MM.1S (cell line): ENCODE data around the gene PGAM2.

Experiments
- DNase-seq: peaks from one replicate; pipeline ENCODE4 v3.0.0-alpha.2; 2015
- H2AFZ ChIP-seq: fragments of 300-600 bp; sonication (generic); 2 replicates; pipeline ENCODE4 v1.6.0; 2016; ENCODE audit warnings: antibody characterized with exemption, low read length
- H3F3A ChIP-seq: fragments of 300-600 bp; sonication (generic); 2 replicates; pipeline ENCODE4 v1.6.1; 2016; ENCODE audit warnings: mild to moderate bottlenecking, antibody characterized with exemption, low read length, moderate library complexity, mixed read lengths; ENCODE audit not compliant: insufficient read depth
- H3K27ac ChIP-seq: fragments of 300-600 bp; sonication (generic); 2 replicates; pipeline ENCODE4 v1.5.1; 2016; ENCODE audit warnings: mild to moderate bottlenecking, low read length
- H3K27me3 ChIP-seq: fragments of 300-600 bp; sonication (generic); replicated peaks from 2 replicates; pipeline ENCODE4 v1.6.0; 2016; ENCODE audit warnings: low read length; ENCODE audit not compliant: insufficient read depth
- H3K36me3 ChIP-seq: fragments of 300-600 bp; sonication (generic); replicated peaks from 2 replicates; pipeline ENCODE4 v1.6.1; 2016; ENCODE audit warnings: mild to moderate bottlenecking, low read length, mixed read lengths; ENCODE audit not compliant: insufficient read depth
- H3K4me1 ChIP-seq: fragments of 300-600 bp; sonication (generic); 2 replicates; pipeline ENCODE4 v1.6.1; 2016; ENCODE audit warnings: low read length, mixed read lengths
- H3K4me2 ChIP-seq: fragments of 300-600 bp; sonication (generic); 2 replicates; pipeline ENCODE4 v1.6.0; 2016; ENCODE audit warnings: low read depth, low read length
- H3K4me3 ChIP-seq: fragments of 300-600 bp; sonication (generic); 2 replicates; pipeline ENCODE4 v1.5.1; 2016; ENCODE audit warnings: low read length, mixed read lengths
- H3K79me2 ChIP-seq: fragments of 300-600 bp; sonication (generic); 2 replicates; pipeline ENCODE4 v1.6.1; 2016; ENCODE audit warnings: mixed run types, low read length, mixed read lengths
- H3K9ac ChIP-seq: fragments of 300-600 bp; sonication (generic); 2 replicates; pipeline ENCODE4 v1.6.1; 2016; ENCODE audit warnings: low read length, mixed read lengths
- H3K9me2 ChIP-seq: fragments of 300-600 bp; sonication (generic); replicated peaks from 2 replicates; pipeline ENCODE4 v1.6.1; 2016; ENCODE audit warnings: mild to moderate bottlenecking, low read length, mixed read lengths; ENCODE audit not compliant: insufficient read depth
- H3K9me3 ChIP-seq: fragments of 300-600 bp; sonication (generic); replicated peaks from 2 replicates; pipeline ENCODE4 v1.6.1; 2016; ENCODE audit warnings: mild to moderate bottlenecking, low read length, mixed read lengths; ENCODE audit not compliant: insufficient read depth
- H4K20me1 ChIP-seq: fragments of 300-600 bp; sonication (generic); 2 replicates; pipeline ENCODE4 v1.6.1; 2016; ENCODE audit warnings: mild to moderate bottlenecking, low read length, moderate library complexity, mixed read lengths; ENCODE audit not compliant: insufficient read depth
- EZH2 ChIP-seq: fragments of 300-600 bp; sonication (generic); optimal IDR thresholded peaks from 2 replicates; pipeline ENCODE3; 2017; ENCODE audit warnings: low read depth, mild to moderate bottlenecking, antibody characterized with exemption, low read length, mixed read lengths
- EZH2phosphoT487 ChIP-seq: fragments of 300-600 bp; sonication (generic); IDR thresholded peaks from 2 replicates; pipeline ENCODE4 v1.6.1; 2018; ENCODE audit warnings: antibody characterized with exemption, low read length
- TF ChIP-seq, protein P1 (sequence below): fragments of 300-600 bp; sonication (generic); IDR thresholded peaks from 2 replicates; pipeline ENCODE4 v1.5.1; 2016; ENCODE audit warnings: antibody characterized with exemption, low read length, mixed read lengths

Gene PGAM2

DNA sequence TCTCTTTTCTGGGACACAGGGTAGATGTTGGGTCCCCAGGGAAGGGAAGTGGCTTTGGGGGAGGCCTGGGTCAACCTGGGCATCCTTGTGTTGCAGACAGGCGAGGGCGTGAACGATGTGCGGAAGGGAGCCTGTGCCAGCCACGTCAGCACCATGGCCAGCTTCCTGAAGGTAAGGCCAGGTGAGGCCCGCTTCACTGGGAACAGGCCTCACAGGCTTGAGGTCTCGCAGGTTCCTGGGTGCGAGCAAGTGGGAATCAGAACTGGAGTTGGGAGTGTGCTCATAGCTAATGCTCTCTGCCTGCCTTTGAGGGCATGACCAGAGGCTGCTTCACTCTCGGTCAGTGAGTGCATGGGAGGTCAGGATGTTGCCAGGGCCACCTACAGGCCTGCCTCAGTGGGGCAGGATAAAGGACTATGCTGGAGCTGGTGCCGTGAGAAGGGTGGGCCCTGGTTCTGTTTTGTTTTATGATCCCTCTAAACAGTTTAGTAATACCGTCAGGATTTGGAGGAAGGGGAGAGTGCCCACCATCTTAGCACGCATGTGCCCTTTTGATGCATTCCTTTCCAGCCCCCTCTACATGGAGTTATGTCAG is 12.5 kb downstream of the PGAM2 start:
- Histone ChIP-seq H3K9me2 (no peaks in the 10 kb centered on the region), H3F3A (no peaks in the 10 kb centered on the region), H3K4me2 (no peak overlapping the region), H3K27ac (no peak overlapping the region), H3K4me1 (no peaks in the 10 kb centered on the region), H3K4me3 (no peak overlapping the region), H3K9ac (no peak overlapping the region), H3K79me2 (peaks cover 60% of the 10 kb centered on the region), H3K27me3 (no peaks in the 10 kb centered on the region), H3K36me3 (peaks cover 4% of the 10 kb centered on the region; the same call in 1 of the 2 replicates), H2AFZ (no peak overlapping the region), H3K9me3 (no peaks in the 10 kb centered on the region), H4K20me1 (peaks cover 5% of the 10 kb centered on the region; the same call in 1 of the 2 replicates)
- TF ChIP-seq EZH2 (no peak), EZH2phosphoT487 (no peak)
- TF ChIP-seq, protein P1, sequence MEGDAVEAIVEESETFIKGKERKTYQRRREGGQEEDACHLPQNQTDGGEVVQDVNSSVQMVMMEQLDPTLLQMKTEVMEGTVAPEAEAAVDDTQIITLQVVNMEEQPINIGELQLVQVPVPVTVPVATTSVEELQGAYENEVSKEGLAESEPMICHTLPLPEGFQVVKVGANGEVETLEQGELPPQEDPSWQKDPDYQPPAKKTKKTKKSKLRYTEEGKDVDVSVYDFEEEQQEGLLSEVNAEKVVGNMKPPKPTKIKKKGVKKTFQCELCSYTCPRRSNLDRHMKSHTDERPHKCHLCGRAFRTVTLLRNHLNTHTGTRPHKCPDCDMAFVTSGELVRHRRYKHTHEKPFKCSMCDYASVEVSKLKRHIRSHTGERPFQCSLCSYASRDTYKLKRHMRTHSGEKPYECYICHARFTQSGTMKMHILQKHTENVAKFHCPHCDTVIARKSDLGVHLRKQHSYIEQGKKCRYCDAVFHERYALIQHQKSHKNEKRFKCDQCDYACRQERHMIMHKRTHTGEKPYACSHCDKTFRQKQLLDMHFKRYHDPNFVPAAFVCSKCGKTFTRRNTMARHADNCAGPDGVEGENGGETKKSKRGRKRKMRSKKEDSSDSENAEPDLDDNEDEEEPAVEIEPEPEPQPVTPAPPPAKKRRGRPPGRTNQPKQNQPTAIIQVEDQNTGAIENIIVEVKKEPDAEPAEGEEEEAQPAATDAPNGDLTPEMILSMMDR = no peak
- DNase-seq = no peak

DNA sequence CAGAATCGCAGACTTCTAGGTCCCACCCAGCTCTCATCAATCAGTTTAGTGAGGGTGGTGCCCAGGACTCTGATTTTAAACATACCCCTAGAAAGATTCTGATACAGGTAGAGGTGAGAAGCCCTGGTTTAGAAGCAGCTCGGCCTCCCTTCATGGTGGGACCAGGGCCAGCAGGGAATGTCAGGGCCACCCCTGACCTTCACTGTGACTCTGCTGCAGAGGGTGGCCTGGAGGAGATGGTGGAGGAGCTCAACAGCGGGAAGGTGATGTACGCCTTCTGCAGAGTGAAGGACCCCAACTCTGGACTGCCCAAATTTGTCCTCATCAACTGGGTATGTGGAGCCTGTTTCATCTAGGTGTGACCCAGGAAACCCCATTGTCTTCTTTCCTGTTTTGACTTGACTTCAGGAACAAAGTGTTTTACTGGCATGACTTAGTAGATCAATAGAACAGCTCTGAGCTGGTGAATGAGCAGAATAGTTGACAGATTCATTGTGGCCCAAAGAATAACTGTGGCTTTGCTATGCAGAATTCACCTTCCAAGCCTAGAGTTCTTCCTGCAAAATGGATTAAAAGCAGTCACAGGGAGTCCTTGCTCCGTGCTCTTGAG is 13.7 kb downstream of the PGAM2 start:
- Histone ChIP-seq H3K79me2 (peaks cover 61% of the 10 kb centered on the region), H3K9ac (no peak overlapping the region), H3K9me3 (no peaks in the 10 kb centered on the region), H3K9me2 (no peaks in the 10 kb centered on the region), H3K4me1 (peaks cover 7% of the 10 kb centered on the region; the same call in 1 of the 2 replicates), H3F3A (0 out of 2 replicates have a peak, but pooled peaks cover 4% of the 10 kb centered on the region), H3K4me2 (no peak overlapping the region), H3K36me3 (peaks cover 4% of the 10 kb centered on the region; the same call in 1 of the 2 replicates), H4K20me1 (peaks cover 8% of the 10 kb centered on the region; the same call in 1 of the 2 replicates), H3K27me3 (no peaks in the 10 kb centered on the region), H2AFZ (no peak overlapping the region), H3K27ac (no peak overlapping the region), H3K4me3 (no peak overlapping the region)
- no peak for DNase-seq
- no peak for TF ChIP-seq EZH2
- no peak for TF ChIP-seq EZH2phosphoT487
- TF ChIP-seq, protein P1 = no peak

DNA sequence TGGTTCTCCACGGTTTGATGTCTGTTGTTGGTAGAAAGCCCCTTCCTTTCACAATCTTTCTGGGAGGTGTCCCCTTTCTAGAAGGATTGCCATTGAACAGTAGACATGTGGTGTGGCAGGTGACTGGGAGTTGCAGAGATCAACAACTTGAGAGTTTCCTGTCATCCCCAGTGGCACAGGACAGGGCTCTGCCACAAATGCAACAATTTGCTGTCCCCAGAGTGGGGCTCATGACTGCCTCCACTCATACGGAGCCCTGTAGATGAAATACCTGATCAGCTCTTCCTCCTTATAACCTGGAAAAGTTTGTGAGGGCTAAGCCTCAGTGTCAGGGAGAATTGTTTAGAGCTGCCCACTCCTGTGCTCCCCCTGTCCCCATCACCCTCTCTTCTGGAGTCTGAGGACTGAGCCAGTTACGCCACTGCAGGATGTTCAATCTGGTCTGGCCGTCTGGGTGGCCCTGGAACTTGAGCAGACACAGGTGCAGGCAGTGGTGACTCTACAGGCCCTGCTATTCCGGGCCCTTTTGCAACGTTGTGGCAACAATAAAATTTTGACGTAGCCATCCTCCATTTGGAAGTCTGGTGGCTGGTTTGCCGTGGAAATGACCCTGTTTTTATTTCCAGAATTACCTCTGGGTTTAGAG is 14.3 kb downstream of the PGAM2 start:
- no peak overlapping the region for H3K4me3 ChIP-seq
- peaks cover 4% of the 10 kb centered on the region; the same call in 1 of the 2 replicates for H3K36me3 ChIP-seq
- H3K9ac ChIP-seq = no peak overlapping the region
- H3K4me1 ChIP-seq = peaks cover 12% of the 10 kb centered on the region
- no peak for DNase-seq
- H3K9me2 ChIP-seq = no peaks in the 10 kb centered on the region
- H4K20me1 ChIP-seq = peaks cover 8% of the 10 kb centered on the region; the same call in 1 of the 2 replicates
- no peaks in the 10 kb centered on the region for H3K9me3 ChIP-seq
- H2AFZ ChIP-seq = no peak overlapping the region
- peaks cover 7% of the 10 kb centered on the region; the same call in 1 of the 2 replicates for H3F3A ChIP-seq
- H3K27ac ChIP-seq = no peak overlapping the region
- TF ChIP-seq EZH2 (no peak), EZH2phosphoT487 (no peak)
- TF ChIP-seq, protein P1 = no peak
- H3K27me3 ChIP-seq = no peaks in the 10 kb centered on the region
- H3K79me2 ChIP-seq = peaks cover 61% of the 10 kb centered on the region
- no peak overlapping the region for H3K4me2 ChIP-seq
